ENCODE results near the gene SRF.

GRCh38 chr6:43175676-43176422 is 4.8 kb downstream of the SRF start:
- TF ChIP-seq CTCF (IDR thresholded peaks at IDR 0.05; ENCODE audit: poor library complexity) (no peak), EZH2 (IDR thresholded peaks at IDR 0.05; ENCODE audit: borderline replicate concordance) (no peak), EZH2phosphoT487 (IDR thresholded peaks at IDR 0.05; ENCODE audit: low read depth, severe bottlenecking, unreplicated experiment) (no peak)
